Retina (tissue), 1 donor: Measurements from ENCODE around the gene GSTO1.
"Not testable (repeated sequence)": the region's sequence is repeated elsewhere in the genome, so short reads cannot be mapped to it uniquely, and the experiment has no call there.

Source experiments
- DNase-seq: peaks from one replicate; pipeline ENCODE4 v3.0.0-alpha.2; 2016

Gene GSTO1

DNA sequence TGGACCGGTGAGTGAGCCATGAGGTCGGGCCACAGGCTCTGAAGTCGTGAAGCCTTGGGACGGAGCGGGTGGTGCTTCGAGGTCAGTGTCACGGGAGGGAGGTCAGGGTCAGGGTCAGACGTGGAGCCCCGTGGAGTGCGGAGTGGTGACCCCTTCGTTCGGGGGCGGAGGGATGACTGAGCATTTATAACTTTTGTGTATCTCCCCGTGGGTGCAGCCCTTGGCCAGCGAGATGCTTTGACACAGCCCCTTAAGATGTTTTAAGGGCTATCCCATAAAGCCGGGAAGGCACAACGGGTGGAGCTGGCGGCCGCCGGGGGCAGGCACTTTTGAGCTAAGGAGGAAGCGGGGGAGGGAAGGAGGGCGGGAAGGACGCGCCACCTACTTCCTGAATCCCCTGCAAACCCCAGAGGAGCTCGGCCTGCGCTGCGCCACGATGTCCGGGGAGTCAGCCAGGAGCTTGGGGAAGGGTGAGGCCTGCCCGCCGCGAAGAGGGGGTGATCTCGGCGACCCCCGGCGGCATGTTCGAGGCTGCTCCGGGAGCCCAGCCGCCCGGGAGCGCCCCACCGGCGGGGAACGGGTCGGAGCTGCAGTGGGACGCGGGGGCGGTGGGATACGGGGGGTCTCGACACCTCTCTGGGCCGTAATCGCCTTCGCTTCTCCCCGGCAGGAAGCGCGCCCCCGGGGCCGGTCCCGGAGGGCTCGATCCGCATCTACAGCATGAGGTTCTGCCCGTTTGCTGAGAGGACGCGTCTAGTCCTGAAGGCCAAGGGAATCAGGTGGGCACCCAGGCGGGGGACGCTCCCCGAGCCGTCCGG lies at the start of gene GSTO1:
GSTO1 (plus strand) TSS at position 400 of the 818 bp plus-strand sequence; CDS start at position 437, 37 bp downstream.
- DNase-seq: peak; percentile 75

DNA sequence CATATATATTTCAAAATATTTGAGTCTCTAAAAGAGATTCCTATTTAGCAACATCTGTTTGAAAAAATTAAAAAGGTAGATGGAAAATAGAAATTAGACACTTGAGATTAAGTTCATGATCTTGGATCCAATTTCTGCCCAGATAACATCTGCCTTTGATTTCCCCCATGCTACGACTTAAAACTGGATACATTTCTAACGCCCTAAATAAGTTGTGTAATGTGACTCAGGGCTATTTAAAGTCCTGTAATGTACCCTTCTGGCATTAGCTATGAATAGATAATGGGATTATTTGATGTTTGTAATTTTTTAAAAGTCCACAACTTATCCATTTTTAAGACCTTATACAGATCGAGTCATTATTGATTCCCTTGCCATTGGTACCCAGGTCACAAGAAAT lies 46.0 kb upstream of the GSTO1 start:
- no peak for DNase-seq

DNA sequence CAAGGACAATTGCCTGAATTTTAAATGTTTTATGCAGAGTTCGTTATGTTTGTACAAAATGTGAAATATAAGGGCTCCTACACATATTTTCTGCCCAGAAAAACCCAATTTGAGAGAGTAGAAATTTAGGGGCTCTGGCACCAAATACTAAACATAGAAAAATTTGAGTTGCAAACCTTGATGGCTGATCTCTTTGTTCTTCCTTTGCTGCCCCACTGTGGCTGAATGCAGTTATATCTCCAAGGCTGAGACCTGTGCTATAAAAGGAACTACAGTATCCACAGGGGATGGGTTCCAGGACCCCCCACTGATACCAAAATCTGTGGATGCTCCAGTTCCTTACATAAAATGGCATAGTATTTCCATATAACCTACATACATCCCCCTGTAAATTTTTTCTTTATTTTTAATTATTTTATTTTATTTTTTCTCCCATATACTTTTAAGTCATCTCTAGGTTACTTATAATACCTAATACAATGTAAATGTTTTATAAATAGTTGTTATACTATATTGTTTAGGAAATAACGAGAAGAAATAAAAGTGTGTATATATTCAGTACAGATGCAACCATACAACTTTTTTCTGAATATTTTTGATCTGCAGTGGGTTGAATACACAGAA lies 45.0 kb upstream of the GSTO1 start:
- DNase-seq: peak; percentile 25

DNA sequence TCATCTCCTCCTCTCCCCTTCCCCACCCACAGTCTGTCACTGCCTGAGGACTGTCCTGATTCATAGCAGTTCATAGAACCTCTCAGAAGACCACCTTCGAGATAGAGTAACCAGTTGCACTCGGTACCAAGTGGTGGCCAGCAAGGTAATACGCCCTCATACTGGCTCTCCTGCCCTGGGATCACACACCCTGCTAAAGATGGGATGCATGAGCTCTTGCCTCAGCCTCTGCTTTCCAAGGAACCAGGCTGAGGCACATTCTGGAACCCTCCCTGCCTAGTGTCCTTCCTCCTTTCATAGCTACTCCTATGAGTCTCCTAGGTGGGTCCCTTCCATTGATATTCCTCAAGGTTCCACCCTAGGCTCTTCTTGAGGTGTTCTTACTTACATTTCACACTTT lies 38.1 kb upstream of the GSTO1 start:
- no peak for DNase-seq

DNA sequence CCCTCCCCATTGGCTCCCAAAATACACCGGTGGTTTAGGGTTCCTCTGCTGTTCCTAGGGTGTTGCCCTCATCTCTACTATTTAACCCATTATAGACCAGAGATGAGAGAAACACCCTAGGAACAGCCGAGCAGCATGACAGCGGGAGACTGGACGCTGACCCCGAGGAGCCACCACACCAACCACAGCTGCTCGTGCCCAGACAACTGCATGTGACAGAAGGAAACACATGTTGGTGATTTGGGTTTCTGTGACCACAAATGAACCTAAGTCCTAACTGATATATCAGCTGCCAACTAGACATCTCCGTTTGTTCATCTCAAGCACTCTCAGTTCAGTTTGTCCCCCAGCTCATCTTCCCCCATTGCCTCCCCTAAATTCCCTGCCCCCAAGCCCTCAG lies 35.9 kb upstream of the GSTO1 start:
- DNase-seq: no peak

DNA sequence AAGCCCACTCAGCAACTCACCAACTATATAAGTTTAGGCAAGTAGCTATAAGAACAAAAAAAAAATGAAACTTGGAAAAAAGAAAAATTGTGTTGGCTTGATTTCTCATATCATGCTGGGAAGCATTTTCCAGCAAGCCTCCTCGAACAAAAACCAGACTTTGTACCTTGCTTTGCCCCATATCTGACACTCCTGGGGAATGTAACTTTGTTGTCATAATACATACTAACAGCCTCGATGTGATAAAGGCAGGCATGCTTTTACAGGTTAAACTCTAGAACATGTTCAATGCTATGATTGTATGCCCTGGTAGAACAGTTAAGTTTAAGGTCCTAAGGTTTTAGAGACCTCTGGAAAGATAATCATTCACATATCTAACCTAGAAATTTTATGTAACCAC lies 34.2 kb upstream of the GSTO1 start:
- DNase-seq: no peak

DNA sequence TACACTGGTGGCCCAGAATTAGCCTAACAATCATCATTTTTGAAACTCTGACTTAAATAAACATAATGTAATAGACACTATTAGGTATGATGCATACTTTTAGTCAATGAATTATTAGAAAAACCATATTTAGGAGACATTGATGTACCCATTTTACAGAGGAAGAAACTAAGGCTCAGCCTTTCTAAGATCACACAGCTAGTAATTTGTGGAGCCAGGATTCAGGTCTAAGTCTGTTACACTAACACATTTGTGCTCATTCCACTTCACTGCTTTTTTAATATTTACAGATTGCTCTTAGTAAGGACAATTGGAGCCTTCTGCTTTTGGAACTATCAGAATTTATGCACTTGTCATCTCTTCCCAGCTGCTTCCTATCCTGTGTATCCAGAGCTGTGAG lies 31.4 kb upstream of the GSTO1 start:
- DNase-seq: no peak

DNA sequence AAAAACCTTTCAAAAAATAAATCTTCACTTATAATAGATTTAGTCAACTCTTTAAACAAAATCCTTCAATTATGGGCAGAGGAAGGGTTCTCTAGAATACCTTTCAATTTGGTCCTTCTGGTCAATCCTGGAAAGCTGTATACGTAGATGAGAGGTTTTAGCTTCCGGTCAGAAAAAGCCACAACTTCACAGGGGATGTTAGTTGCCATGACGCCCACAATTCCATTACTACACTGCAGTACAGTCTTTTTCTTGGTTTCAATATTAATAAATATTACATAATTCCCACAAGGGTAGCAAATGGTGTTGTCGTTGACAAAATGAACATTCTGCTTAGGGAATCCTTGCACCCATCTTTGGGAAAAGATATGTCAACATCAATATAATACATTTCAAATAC lies 24.2 kb upstream of the GSTO1 start:
- DNase-seq: no peak

DNA sequence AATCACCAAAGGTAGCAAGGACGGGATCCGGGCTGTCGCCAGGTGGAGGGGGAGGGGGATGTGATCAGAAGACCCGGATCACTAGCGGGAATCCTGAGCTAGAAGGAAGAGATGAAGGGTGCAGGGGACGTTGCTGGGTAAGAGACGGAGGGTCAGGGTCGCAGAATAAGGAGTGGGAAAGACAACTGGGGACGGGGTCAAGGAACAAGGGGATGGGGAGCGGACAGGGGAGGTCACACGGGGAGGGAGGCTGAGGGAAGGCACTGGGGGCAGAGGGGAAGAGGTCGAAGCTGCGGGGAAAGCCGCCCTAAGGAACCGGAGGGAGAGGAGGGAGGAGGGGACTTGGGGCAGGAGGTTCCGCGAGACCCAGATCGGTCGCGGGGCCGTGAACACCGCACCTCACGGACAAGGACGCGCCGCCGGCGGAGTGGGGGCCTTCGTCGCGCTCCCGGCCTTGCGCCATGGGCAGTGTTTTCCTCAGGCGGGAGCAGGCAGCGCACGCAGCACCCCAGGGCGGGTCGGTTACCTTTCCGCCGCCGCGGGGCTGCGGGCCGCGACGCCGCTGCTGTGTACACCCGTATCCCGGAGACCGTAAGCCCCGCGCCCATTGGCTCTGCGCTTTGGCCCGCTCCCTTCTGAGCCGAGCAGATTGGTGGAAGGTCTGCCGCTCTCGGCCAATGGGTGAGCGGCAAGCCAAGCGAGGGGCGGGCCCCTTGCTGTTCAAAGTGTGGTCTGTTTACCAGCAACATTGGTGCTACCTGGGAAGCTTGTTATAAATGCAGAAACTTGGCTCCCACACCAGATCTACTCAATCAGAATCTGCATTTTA lies 22.7 kb upstream of the GSTO1 start, which contains the start of gene CFAP43:
CFAP43 (minus strand) TSS at position 581 of the 829 bp plus-strand sequence; CDS start at position 463, 118 bp downstream.
- peak; percentile 99 for DNase-seq

DNA sequence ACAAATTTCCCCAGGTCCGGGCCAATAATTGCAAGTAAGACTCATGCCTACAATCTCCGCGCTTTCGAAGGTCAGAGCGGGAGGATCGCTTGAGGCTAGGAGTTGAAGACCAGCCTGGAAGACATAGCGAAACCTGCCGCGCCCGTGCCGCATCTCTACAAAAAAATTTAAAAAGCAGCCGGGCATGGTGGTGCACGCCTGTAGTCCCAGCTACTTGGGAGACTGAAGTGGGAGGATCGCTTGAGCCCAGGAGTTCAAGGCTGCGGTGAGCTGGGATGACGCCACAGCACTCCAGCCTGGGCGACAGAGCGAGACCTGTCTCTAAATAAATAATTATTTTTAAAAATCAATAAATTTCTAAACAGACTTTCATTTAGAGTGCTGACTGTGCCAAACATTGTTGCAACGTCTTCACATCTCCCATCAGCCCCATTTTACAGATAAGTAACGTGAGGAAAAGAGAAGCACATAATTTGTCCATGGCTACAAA lies 22.0 kb upstream of the GSTO1 start:
- DNase-seq: no peak

DNA sequence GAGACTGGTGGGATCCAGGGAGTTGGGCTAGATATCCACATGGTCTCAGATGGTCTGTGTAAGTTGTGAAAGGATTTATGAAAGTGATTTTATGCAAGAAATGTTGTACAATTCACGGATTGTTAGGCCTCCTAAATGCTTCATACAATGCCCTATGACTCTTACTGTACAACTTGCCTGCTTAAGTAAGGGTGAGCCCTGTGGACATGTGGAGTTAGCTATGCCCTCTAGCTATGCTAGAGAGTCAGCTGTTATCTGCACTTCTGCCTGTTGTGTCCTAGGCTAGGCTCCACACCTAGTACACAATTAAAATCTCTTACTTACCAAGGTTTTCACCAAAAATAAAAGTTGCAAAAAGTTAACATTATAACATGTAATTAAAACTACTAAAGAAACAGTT lies 20.9 kb upstream of the GSTO1 start:
- DNase-seq: no peak

DNA sequence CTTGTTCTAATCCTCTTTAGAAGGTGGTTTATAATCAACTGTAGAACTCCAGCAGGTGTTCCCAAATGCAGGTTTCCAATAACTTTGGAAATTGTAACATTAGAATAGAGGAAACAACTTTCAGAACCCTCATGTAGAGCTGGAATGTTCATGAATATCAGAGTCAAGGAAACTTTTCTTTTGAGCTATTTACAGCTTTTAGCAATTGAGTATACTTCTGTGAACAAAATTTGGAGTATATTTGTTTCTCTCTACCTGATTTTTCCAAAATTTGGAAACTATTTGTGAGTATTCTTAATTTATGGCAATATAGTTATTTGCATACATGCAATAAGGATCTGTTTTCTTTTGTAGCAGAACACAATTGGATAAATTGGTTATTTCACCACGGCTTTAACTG lies 19.8 kb upstream of the GSTO1 start:
- DNase-seq: no peak

DNA sequence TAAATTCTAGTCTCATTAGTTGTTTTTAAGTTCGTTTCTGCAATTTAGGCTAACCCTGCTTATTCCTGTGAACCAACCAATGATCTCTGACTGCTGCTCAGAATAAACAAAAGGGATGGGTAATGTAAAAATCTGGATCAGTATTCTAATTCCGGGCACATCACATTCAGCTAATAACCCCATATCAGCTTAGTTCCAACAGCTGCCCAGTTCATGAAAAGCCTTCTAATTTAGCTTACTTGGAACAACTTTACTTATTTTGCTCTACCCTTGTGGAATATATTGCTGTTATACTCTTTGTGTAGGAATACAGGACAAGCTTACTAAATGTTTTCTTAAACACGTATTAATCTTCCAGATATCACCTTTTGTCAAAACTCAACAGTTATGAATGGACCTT lies 18.9 kb upstream of the GSTO1 start:
- no peak for DNase-seq

DNA sequence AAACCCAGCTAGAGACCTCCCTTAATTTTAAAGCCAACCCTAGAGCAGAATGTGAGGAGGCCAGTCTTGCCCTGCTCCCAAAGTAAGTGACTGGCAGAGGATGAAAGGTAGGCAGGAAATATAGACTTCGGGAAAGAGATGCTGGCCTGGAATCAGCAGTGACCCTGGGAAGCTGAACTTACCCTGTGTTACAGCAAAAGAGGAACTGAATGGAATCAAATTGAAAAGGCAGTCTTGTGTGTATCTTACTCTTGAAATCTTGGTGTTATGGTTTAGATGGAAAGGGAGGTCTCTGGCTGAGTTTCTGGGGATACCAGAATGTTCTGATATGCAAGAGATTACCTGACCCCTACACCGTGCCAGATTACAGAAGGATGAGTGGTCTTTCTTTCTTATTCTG lies 14.6 kb upstream of the GSTO1 start:
- no peak for DNase-seq

DNA sequence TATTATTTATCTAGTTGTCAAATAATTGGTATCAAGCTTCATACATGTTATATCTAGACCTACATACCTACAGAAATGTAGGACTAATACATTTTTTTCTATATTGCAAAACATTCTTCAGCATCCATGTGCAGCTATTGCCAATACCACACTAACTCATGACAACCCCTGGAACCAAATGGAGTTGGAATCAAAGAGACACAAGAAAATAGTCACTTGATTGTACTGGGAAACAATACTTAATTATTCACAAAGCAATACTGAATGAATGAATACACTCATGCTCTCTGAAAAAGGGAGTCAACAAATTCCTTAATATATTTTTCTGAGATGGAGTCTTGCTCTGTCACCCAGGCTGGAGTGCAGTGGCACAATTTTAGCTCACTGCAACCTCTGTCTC lies 12.1 kb upstream of the GSTO1 start:
- no peak for DNase-seq

DNA sequence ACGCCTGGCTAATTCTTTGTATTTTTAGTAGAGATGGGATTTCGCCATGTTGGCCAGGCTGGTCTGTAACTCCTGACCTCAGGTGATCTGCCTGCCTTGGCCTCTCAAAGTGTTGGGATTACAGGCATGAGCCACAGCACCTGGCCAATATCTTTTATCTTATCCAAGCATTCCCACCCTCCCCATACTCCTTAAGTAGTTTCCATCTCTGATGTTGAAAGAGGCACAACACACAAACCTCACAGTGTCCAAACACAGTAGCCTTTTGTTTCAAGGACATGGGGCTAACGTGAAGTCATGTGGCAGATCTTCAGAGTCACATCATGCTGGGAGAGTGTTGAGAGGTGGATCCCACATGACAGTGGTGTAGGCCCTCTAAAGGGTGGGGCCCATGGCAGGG lies 11.7 kb upstream of the GSTO1 start:
- not testable (repeated sequence) for DNase-seq

DNA sequence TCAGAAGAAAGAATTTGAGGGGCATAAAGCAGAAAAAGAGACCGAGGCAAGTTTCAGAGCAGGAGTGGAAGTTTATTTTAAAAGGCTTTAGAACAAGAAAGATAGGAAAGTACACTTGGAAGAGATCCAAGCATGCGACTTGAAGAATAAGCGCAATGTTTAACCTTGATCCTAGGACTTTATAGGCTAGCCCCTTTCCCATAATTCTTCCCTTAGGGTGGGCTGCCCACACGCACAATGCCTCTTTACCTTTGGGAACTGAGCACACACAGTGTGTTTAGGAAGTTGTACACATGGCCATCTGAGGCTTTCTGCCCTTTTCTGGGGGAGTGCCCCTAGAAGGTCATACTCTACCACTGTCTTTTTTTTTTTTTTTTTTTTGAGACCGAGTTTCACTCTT lies 11.2 kb upstream of the GSTO1 start:
- no peak for DNase-seq

DNA sequence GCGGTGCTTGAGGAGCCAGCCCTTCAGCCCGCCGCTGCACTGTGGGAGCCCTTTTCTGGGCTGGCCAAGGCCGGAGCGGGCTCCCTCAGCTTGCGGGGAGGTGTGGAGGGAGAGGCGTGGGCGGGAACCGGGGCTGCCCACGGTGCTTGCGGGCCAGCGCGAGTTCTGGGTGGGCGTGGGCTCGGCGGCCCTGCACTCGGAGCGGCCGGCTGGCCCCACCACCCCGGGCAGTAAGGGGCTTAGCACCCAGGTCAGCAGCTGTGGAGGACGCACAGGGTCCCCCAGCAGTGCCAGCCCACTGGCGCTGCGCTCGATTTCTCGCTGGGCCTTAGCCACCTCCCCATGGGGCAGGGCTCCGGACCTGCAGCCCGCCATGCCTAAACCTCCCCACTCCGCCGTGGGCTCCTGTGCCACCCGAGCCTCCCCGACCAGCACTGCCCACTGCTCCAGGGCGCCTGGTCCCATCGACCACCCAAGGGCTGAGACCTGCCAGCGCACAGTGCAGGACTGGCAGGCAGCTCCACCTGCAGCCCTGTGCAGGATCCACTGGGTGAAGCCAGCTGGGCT lies 9.5 kb upstream of the GSTO1 start:
- no peak for DNase-seq

DNA sequence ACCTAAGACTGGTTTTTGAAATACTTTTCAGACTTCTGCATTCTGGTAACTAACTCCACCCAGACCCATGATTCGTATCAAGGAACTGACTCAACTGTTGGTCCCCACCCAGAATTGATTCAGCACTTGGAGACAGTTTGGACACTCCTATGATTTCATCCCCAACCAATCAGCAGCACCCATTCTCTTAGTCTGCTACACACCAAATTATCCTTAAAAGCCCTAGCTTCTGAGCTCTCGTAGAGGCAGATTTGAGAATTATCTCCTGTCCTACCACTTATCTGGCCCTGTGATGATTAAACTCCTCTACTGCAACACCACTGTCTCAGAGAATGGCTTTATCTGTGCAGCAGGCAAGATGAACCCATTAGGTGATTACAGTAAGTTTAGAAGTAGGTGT lies 7.7 kb upstream of the GSTO1 start:
- DNase-seq: no peak

DNA sequence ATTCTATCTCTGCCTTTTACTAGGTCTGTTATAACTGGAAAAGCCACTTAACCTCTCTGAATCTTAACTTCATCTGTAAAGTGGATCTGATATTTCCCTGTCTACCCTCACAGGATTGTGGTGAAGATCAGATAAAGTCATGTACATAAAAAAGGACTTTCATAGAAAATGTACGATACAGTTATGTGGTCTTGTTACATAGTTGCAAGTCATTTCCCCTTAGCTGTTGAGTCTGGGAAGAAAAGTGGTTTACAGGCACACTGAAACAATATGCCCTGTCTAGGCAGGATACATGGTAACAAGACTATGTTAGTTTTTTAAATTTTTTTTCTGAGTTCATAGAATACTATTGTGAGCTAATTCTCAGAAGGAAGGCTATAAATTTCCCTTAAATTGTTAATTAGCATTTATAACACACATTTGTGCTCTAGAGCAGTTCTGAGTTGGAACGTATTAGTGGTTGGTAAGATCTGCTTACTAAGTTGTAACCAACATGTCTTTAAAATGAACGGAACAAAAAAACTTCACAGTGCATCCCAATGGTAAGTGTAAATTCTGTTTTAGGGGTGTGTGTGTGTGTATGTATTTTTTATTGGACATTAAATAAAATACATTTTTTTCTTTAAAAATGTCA lies 7.1 kb upstream of the GSTO1 start:
- no peak for DNase-seq

DNA sequence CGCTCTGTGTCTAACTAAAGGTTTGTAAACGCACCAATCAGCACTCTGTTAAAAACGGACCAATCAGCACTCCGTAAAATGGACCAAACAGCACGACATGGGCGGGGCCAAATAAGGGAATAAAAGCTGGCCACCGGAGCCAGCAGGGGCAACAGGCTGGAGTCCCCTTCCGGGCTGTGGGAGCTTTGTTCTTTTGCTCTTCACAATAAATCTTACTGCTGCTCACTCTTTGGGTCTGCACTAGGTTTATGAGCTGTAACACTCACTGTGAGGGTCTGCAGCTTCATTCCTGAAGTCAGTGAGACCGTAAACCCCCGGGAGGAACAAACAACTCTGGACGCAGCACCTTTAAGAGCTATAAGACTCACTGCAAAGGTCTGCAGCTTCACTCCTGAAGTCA lies 5.8 kb upstream of the GSTO1 start:
- not testable (repeated sequence) for DNase-seq

DNA sequence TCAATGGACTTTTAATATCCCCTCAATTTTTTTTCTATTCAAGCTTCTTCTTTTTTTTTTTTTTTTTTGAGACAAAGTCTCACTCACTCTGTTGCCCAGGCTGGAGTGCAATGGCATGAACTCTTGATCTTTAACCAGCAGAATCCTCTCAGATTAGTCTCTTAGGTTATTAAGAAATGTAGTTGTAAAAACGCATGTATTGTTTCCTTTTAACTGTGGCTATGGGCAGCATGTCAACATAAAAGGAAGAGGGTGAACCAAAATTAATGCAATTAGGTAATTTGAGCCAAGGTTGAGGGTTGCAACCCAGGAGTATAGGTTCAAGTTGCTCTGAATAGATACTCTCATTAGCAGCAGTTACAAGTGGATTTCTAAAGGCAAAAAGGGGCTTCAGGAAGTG lies 4.3 kb upstream of the GSTO1 start:
- no peak for DNase-seq

DNA sequence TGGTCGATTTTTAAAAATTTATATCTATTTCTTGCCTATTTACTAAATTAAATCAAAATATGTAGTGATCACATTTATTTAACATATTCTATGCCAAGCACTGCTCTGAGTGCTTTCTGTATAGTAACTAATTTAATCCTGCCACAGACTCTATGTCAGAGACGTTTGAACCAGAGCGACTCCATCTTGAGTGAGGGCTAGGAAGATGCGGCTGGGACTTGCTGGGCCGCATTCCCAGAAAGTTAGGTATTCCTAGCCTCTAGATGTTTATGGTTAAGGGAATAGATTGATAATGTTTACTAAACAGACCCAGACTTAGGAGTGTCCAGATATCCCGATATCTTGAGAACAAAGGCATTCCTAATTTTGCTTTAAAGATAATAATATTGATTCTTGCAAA lies 3.2 kb upstream of the GSTO1 start:
- DNase-seq: no peak
